HG02798 (cell line): ENCODE data around the gene IFNLR1.
A peak's percentile ranks its signal among the peaks of the same experiment; 100 is the strongest.
"Not testable (repeated sequence)": the region's sequence is repeated elsewhere in the genome, so short reads cannot be mapped to it uniquely, and the experiment has no call there.

ENCODE experiments used
- ATAC-seq: cut with Tn5 transposase; IDR thresholded peaks from one replicate; pipeline ENCODE4 v1.9.1; 2021; ENCODE audit warnings: mild to moderate bottlenecking; ENCODE audit not compliant: unreplicated experiment, poor library complexity

IFNLR1 gene

DNA sequence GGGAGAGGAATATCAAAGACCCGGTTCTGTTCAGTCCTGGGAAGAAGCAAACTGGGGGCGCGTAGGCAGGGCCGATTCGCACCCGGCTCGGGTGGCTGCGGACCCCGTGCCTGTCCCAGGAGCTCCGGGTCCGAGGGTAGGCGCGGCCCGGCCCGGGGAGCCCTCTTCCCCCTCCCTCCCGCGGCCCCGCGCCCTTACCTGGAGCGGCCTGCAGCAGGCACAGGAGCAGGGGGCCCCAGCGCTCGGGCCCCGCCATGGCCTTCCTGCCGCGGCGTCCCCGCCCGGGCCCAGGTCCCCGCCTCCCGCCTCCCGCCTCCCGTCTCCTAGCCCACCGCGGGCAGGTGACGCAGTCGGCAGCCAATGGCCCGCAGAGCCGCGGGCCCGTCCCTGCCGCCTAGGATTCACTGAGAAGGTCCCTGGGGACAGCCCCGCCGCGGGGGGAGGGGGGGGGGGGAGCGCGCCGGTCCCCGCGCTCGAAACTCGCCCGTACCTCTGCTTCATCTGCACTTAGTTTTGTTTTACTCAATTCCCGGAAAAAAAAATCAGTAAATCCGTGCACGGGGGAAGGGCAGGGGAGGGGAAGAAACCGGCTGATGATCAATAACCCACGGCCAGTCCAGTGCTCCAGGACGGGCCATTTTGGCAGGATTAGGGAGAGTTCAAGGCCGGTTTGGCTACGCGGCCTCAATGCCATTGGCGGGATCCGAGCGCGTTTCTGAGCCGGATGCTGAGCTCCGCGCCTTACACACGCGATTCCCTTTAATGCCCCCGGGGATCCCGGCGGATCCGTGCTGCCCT is at the start of gene IFNLR1:
IFNLR1 (minus strand) TSS at position 297 of the 798 bp plus-strand sequence; CDS start at position 256, 41 bp downstream.
- peak; percentile 47 for ATAC-seq

- ATAC-seq, result no peak
These were observed 49.1 kb upstream of the IFNLR1 start for GRCh38 chr1:24235921-24236788.

DNA sequence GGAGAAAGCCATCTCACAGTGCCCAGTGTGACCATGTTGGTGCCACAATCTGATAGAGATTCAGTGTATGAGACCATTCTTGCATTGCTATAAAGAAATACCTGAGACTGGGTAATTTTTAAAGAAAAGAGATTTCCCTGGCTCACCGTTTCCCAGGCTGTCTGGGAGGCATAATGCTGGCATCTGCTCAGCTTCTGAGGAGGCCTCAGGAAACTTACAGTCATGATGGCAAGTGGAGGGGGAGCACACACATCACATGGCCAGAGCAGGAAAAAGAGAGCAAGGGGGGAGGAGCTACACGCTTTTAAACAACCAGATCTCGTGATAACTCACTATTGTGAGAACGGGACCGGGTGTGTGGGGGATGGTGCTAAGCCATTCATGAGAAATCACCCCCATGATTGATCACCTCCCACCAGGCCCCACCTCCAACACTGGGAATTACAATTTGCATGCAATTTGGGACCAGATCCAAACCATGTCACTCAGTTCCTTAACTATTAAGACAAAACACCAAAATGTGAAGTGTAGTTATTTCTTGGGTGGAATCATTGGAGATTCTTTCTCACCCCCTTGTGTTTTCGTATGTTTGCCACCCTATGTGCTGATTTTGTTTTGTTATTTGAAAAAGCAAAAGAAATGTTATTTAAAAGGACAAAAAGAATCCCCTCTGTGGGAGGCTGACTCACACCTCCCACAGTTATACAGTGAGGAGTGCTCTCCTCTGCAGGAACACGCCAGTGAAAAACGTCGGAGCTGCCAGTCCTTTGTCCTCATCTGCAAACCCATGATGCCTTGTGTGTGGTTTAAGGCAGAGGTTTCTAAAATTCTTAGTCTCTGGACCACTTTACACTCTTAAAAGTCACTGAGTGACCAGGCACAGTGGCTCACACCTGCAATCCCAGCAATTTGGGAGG is 46.9 kb upstream of the IFNLR1 start:
- no peak for ATAC-seq

GRCh38 chr1:24231701-24232100 is 44.6 kb upstream of the IFNLR1 start:
- no peak for ATAC-seq

GRCh38 chr1:24228311-24228710 is 41.2 kb upstream of the IFNLR1 start:
- peak; percentile 73 for ATAC-seq

DNA sequence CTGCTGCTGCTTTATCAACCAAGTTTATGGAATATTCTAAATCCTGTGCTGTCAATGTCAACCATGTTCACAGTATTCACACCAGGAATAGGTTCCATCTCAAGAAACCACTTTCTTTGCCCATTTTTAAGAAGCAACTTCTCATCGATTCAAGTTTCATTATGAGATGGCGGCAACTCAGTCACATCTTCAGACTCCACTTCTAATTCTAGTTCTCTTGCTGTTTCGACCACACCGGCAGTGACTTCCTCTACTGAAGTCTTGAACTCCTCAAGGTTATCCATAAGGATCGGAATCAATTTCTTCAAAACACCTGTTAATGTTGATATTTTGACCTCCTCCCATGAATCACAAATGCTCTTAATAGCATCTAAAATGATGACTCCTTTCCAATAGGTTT is 39.7 kb upstream of the IFNLR1 start:
- ATAC-seq, result no peak

DNA sequence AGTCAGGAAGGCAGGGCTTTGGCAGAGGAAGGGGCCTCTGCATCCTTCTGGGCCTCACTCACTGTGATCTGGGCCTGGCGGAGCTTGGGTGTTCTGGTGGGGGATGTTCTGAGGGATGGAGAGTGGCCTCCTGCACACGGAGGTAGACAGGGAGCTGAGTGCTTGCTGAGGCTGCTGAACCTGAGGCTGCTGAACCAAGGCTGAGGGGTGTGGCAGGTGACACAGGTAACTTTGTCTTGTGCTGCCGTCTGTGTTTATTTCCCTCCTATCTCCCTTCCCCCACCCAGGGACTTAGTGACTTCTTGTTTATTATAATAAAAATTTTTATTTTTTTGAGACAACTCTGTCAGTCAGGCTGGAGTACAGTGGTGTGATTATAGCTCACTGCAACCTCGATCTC is 37.7 kb upstream of the IFNLR1 start:
- no peak for ATAC-seq

DNA sequence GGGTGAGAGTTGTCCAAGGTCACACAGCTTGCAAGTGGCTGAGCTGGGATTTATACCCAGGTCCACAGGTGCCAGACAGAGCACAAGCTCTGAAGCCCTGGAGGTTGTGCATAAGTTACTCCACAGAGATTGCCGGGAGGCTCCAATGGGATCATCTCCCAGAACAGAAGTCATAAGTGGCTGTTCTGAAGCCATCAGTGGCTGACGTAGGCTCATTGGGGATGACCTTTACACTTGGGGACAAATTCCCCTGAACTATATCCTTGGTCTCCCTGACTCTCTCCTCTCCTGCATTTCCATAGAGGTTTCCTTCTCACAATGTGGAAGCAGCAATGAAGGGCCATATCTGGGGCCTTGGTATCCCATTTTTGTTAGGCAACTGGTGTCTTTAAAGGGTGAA is 37.0 kb upstream of the IFNLR1 start:
- ATAC-seq, result no peak

DNA sequence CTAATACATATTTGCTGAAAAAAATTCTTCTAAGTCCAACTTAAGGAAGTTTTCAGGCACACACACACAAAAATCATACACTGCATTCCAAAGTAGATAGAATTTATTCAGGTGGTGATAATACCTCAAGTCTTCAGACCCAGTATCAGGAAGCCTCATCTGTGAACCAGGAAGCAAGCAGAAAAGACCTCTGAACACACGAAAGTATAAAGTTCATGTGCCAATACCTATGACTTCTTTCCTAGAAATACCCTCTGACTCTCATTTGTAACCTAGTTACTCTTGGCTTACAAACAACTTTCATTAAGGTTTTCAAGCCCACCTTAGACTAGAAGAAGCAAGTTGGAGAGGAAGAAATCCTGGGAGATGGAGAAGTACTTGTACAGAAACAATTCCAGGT is 35.7 kb upstream of the IFNLR1 start:
- ATAC-seq, result no peak

- no peak for ATAC-seq
These were observed 35.0 kb upstream of the IFNLR1 start for GRCh38 chr1:24222008-24222605.

DNA sequence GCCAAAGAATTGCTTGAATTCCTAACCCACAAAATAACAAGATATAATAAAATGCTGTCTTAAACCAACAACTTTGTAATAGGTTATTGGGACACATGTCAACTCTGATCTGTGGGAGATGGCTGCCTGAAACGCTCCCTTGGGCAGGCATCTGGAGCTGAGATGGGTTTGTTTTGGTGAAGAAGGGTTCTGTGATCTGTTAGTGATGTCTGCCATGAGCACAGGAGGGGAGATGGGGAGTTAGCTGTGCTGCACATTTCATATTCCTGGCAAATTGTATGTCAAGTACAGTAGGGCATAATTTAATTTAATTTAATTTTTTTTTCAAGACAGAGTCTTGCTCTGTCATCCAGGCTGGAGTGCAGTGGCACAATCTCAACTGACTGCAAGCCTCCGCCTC is 34.2 kb upstream of the IFNLR1 start:
- ATAC-seq, result no peak

DNA sequence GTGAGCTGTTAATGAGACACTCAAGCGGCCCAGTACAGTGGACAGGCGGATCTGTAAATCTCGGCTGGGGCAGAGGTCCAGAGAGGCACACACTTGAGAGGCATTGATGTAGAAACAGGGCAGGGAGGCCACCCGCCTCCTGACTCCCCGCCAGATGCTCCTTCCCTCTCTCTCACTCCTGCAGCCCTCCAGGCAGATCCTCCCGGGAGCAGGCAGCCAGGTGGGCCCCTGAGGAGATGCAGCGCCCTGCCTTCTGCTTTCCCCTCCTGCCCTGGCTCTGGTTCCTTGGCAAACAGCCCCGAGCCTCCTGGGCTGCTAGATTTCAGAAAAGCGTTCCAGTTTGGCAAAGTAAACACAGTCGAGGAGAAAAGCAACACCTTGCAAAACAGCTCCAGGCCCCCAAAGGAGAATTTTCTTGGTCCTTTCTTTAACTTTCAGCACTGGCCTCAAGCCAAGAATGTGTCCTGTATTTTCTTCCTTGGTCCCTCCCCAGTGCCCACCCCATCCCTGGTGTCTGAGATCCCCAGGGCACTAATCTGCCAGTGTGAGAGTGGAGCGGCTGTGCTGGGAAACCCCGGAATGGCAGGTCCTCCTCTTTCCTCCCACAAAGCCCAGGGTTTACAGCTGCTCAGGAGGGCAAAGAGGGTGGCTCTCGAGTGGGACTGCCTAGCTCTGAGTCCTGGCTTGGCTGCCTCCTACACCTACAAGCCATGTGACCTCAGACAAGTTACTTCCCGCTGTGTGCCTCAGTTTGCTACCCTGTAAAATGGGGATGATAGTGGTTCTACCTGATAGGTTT is 29.4 kb upstream of the IFNLR1 start:
- no peak for ATAC-seq

- no peak for ATAC-seq
These were observed 28.2 kb upstream of the IFNLR1 start for GRCh38 chr1:24215226-24215814.

- ATAC-seq, result no peak
These were observed 25.3 kb upstream of the IFNLR1 start for GRCh38 chr1:24212376-24212775.

DNA sequence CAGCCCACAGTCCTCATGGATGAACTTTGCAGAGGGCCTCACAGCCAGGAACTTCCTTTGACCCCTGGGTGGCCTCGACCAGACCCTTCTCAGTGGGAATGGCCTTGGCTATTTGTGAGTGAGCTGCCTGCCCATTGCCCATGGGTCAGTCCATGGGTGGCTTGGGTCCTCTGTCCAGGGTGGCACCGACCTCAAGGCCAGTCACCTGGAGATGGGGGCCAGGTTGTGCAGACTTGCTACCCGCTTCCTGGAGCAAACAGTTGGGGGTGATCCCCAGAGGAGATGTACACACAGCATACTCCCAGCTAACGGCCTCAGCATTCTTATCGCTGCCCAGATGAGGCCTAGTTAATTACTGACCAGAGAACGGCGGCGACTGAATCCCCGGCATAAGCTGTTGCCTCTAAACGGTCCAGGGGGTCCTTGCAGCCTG is 23.1 kb upstream of the IFNLR1 start:
- no peak for ATAC-seq

DNA sequence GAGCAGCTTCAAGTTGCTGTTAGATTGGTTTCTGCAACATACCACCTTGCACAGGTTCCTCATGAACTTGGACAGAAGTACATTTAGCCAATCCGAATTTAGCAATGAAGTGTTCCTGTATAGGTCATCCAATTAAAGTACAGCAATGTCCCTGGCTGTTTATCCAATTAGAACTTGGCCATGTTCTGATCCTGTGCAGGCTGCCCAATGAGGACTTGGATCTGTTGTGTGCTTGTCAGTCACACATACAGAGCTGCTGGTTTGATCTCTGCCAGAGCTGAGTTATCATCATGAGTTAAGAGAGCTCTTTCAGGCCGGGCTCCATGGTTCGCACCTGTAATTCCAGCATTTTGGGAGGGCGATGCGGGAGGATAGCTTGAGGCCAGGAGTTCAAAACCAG is 22.0 kb upstream of the IFNLR1 start:
- no peak for ATAC-seq

DNA sequence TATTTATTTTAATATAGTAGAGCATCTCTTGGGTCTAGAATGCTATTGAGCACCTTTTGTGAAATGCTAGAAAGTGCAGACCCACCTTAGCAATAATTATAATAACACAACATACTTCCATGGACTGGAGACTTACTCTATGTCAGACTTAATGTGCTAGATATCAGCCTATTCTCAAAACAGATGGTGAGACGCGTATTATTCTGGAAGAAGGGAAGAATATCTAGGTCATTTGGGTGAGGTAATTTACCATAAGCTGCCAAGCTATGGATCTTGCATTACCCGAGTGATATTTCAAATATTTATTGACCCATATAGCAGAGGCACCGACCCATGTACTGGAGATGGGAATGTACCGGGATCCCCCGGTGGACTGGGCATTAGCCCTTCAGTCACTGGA is 20.6 kb upstream of the IFNLR1 start:
- no peak for ATAC-seq

- ATAC-seq, result not testable (repeated sequence)
These were observed 20.3 kb upstream of the IFNLR1 start for GRCh38 chr1:24207395-24207687.
